Endothelial cell of umbilical vein (primary cell): Measurements from ENCODE around the gene CYP2F1. TPM values are rescaled to one million over a fixed set of nuclear protein-coding genes. Genes with fewer than 3 reads are reported as not detected.

Experiments
- BruUV-seq: library from RNA; stranded (reverse); fragments of 400-500 nt; replicated peaks from 2 replicates; lab custom pipeline; 2021; lab: Mats Ljungman, UMichigan
- CTCF ChIA-PET: fragments of 300-600, 350-600 bp; sonication (Branson Sonifier 250); formaldehyde crosslinking; loops from one replicate; lab custom pipeline; 2021; ENCODE audit warnings: antibody characterized with exemption, inconsistent platforms; lab: Charles Lee
- POLR2A ChIA-PET: fragments of 300-600, 350-600 bp; sonication (Branson Sonifier 250); formaldehyde crosslinking; loops from one replicate; lab custom pipeline; 2021; ENCODE audit warnings: antibody characterized with exemption, inconsistent platforms; lab: Charles Lee
- DNase-seq: peaks from one replicate; pipeline ENCODE4 v3.0.0-alpha.2; 2011; ENCODE audit warnings: low read depth, low spot score
- FAIRE-seq: peaks from 2 replicates; lab custom pipeline; 2011; peaks lifted over from hg19 to GRCh38; lab: Jason Lieb, UNC
- H2AFZ ChIP-seq: 2 replicates; pipeline ENCODE4 v1.6.0; 2012; ENCODE audit warnings: low read depth, low read length, control low read depth, inconsistent platforms
- H3K27ac ChIP-seq: 2 replicates; pipeline ENCODE4 v1.5.1; 2011; ENCODE audit warnings: low read depth, mild to moderate bottlenecking, control low read depth, low read length, moderate library complexity; ENCODE audit not compliant: insufficient read depth
- H3K27me3 ChIP-seq, 2 experiments: 2 replicates each; pipeline versions ENCODE4 v1.6.0 to v1.6.1; 2011; ENCODE audit warnings: low read length in 2 of 2, mixed read lengths in 1 of 2; ENCODE audit not compliant: control insufficient read depth in 2 of 2, insufficient read depth in 2 of 2
- H3K36me3 ChIP-seq, 2 experiments: 2 replicates in 1 of 2; 3 replicates in 1 of 2; pipeline ENCODE4 v1.5.1; 2011; ENCODE audit warnings: low read length in 2 of 2, mild to moderate bottlenecking in 1 of 2, moderate library complexity in 1 of 2; ENCODE audit not compliant: control insufficient read depth in 2 of 2, insufficient read depth in 2 of 2; ENCODE audit errors: extremely low read depth in 1 of 2
- H3K4me1 ChIP-seq: 3 replicates; pipeline ENCODE4 v1.5.1; 2011; ENCODE audit warnings: mild to moderate bottlenecking, low read length; ENCODE audit not compliant: control insufficient read depth, insufficient read depth; ENCODE audit errors: extremely low read depth
- H3K4me2 ChIP-seq: 2 replicates; pipeline ENCODE4 v1.6.1; 2011; ENCODE audit warnings: low read length, control low read depth, mixed read lengths; ENCODE audit not compliant: insufficient read depth
- H3K4me3 ChIP-seq, 3 experiments: fragments of 200-600 bp in 1 of 3; sonication (generic), shearing (Covaris generic) in 1 of 3; replicated peaks in 1 of 3; 2 replicates each; pipeline ENCODE4 v1.5.1; 2011 to 2016; ENCODE audit warnings: control low read depth in 3 of 3, low read length in 3 of 3, mild to moderate bottlenecking in 2 of 3, inconsistent platforms in 1 of 3, low read depth in 1 of 3, moderate library complexity in 1 of 3; ENCODE audit not compliant: insufficient read depth in 1 of 3
- H3K79me2 ChIP-seq: 2 replicates; pipeline ENCODE4 v1.6.0; 2012; ENCODE audit warnings: low read length, inconsistent platforms; ENCODE audit not compliant: control insufficient read depth, insufficient read depth
- H3K9ac ChIP-seq: replicated peaks from 2 replicates; pipeline ENCODE3; 2011; ENCODE audit warnings: low read length, control low read depth; ENCODE audit not compliant: insufficient read depth; ENCODE audit errors: extremely low read depth
- H3K9me1 ChIP-seq: replicated peaks from 3 replicates; pipeline ENCODE4 v1.6.0; 2011; ENCODE audit warnings: mild to moderate bottlenecking, low read length; ENCODE audit not compliant: control insufficient read depth, insufficient read depth; ENCODE audit errors: extremely low read depth
- H3K9me3 ChIP-seq: replicated peaks from 2 replicates; pipeline ENCODE4 v1.5.1; 2012; ENCODE audit warnings: low read length, inconsistent platforms; ENCODE audit not compliant: control insufficient read depth, insufficient read depth
- H4K20me1 ChIP-seq: replicated peaks from 2 replicates; pipeline ENCODE3; 2011; ENCODE audit warnings: mild to moderate bottlenecking, low read length; ENCODE audit not compliant: control insufficient read depth, insufficient read depth; ENCODE audit errors: extremely low read depth
- EZH2 ChIP-seq: IDR thresholded peaks from 2 replicates; pipeline ENCODE4 v1.6.1; 2012; ENCODE audit warnings: borderline replicate concordance, low read depth, mild to moderate bottlenecking, moderate library complexity, low read length, inconsistent platforms; ENCODE audit not compliant: severe bottlenecking
- FOS ChIP-seq: IDR thresholded peaks from 2 replicates; pipeline ENCODE4 v1.6.1; 2011; ENCODE audit warnings: mild to moderate bottlenecking, low read length, moderate library complexity, borderline replicate concordance; ENCODE audit not compliant: insufficient read depth
- GATA2 ChIP-seq: IDR thresholded peaks from 2 replicates; pipeline ENCODE4 v1.7.0; 2011; ENCODE audit warnings: low read depth, mild to moderate bottlenecking, moderate library complexity, mixed read lengths, low read length; ENCODE audit not compliant: insufficient read length, insufficient read depth
- JUN ChIP-seq: IDR thresholded peaks from 2 replicates; pipeline ENCODE4 v1.6.1; 2011; ENCODE audit warnings: borderline replicate concordance, low read depth; ENCODE audit not compliant: insufficient read length, insufficient read depth
- MYC ChIP-seq: IDR thresholded peaks from one replicate; pipeline ENCODE4 v1.6.1; 2011; ENCODE audit warnings: mild to moderate bottlenecking, low read depth, low read length
- POLR2A ChIP-seq: IDR thresholded peaks from 2 replicates; pipeline ENCODE4 v1.6.1; 2012; ENCODE audit warnings: low read depth, mild to moderate bottlenecking, control low read depth, low read length
- POLR2AphosphoS5 ChIP-seq: IDR thresholded peaks from 2 replicates; pipeline ENCODE4 v1.6.1; 2012; ENCODE audit warnings: low read depth, mild to moderate bottlenecking, control low read depth, low read length, moderate library complexity; ENCODE audit not compliant: insufficient read depth
- dilution Hi-C: fragments of 300-500 bp; cut with MboI; formaldehyde crosslinking; loops from one replicate; pipeline ENCODE4 v1.15.0; 2019; ENCODE audit warnings: low sequenced_read_pairs; ENCODE audit not compliant: extremely low pct_ligation_motif_present
- intact Hi-C: fragments of 100-400 bp; cut with micrococcal nuclease; formaldehyde crosslinking; loops from one replicate; pipeline ENCODE4 v1.10.0; 2022
- polyA plus RNA-seq, 4 experiments: library from polyadenylated mRNA; depleted of rRNA in 3 of 4; stranded (reverse) in 3 of 4; unstranded in 1 of 4; fragments of >200 nt; gene quantifications; 2 replicates each; pipeline versions ENCODE4 v1.2.1 to v1.2.3, GENCODE V29; 2011 to 2012; ENCODE audit warnings: missing spikeins in 1 of 4
- total RNA-seq: library from RNA; stranded (reverse); gene quantifications from 2 replicates; pipeline ENCODE4 v1.2.3, GENCODE V29; 2021
- TF ChIP-seq, protein P1 (sequence below): IDR thresholded peaks from 2 replicates; pipeline ENCODE4 v1.6.1; 2011; ENCODE audit not compliant: insufficient read depth, insufficient read length
- TF ChIP-seq, protein P2 (sequence below), 2 donors: IDR thresholded peaks; 1 replicate in 1 of 2; 2 replicates in 1 of 2; pipeline ENCODE4 v1.5.1; 2011; ENCODE audit warnings: low read length in 2 of 2, mild to moderate bottlenecking in 2 of 2, moderate library complexity in 2 of 2, control low read depth in 1 of 2, inconsistent platforms in 1 of 2, low read depth in 1 of 2; ENCODE audit not compliant: insufficient read depth in 1 of 2; ENCODE audit errors: extremely low read depth in 1 of 2

CYP2F1 gene
- total and polyA plus RNA-seq, 2 donors (not counting 3 experiments of a cell fraction or from before 2014, with no cell fraction given), result not detected

DNA sequence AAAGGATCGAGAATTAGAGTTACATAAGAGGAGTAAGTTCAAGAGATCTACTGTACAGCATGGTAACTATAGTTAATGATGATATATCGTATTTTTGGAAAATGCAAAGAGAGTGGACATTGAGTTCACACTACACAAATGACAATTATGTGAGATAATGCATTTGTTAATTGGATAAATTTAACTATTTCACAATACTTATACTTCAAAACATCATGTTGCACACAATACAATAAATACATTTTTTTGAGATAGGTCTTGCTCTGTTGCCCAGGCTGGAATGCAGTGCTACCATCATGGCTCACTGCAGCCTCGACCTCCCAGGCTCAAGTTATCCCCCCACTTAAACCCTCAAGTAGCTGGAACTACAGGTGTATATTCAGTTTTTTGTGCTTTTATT lies 8.1 kb upstream of the CYP2F1 start:
- DNase-seq, result no peak
- ChIA-PET CTCF (no interaction called here), POLR2A (no interaction called here)
- H3K4me1 ChIP-seq, result no peaks in the 10 kb centered on the region
- no peak overlapping the region for H3K9ac ChIP-seq
- H3K9me3 ChIP-seq, result no peaks in the 10 kb centered on the region
- no peak overlapping the region for H3K4me3 ChIP-seq
- H4K20me1 ChIP-seq, result no peaks in the 10 kb centered on the region
- no peaks in the 10 kb centered on the region for H3K36me3 ChIP-seq
- no peak overlapping the region for H2AFZ ChIP-seq
- H3K4me2 ChIP-seq, result no peak overlapping the region
- BruUV-seq, result no TSS peak
- no peak for FAIRE-seq
- H3K27ac ChIP-seq, result no peak overlapping the region
- TF ChIP-seq POLR2A (no peak), JUN (no peak), FOS (no peak), GATA2 (no peak), EZH2 (no peak), POLR2AphosphoS5 (no peak), MYC (no peak)
- TF ChIP-seq, protein P1, sequence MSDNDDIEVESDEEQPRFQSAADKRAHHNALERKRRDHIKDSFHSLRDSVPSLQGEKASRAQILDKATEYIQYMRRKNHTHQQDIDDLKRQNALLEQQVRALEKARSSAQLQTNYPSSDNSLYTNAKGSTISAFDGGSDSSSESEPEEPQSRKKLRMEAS, result no peak
- TF ChIP-seq, protein P2, sequence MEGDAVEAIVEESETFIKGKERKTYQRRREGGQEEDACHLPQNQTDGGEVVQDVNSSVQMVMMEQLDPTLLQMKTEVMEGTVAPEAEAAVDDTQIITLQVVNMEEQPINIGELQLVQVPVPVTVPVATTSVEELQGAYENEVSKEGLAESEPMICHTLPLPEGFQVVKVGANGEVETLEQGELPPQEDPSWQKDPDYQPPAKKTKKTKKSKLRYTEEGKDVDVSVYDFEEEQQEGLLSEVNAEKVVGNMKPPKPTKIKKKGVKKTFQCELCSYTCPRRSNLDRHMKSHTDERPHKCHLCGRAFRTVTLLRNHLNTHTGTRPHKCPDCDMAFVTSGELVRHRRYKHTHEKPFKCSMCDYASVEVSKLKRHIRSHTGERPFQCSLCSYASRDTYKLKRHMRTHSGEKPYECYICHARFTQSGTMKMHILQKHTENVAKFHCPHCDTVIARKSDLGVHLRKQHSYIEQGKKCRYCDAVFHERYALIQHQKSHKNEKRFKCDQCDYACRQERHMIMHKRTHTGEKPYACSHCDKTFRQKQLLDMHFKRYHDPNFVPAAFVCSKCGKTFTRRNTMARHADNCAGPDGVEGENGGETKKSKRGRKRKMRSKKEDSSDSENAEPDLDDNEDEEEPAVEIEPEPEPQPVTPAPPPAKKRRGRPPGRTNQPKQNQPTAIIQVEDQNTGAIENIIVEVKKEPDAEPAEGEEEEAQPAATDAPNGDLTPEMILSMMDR (IDR thresholded peaks at IDR 0.05; ENCODE audit: extremely low read depth in 1 of 2, insufficient read depth in 1 of 2, low read depth in 1 of 2, low read length in 2 of 2), result no peak
- no peaks in the 10 kb centered on the region for H3K27me3 ChIP-seq
- no peaks in the 10 kb centered on the region for H3K79me2 ChIP-seq
- intact Hi-C loops, result no loop called here
- H3K9me1 ChIP-seq, result no peaks in the 10 kb centered on the region
- dilution Hi-C loops, result no loop called here
